ENCODE results near the gene TKT.
"Not testable (repeated sequence)": the region's sequence is repeated elsewhere in the genome, so short reads cannot be mapped to it uniquely, and the experiment has no call there.

Gene TKT

GRCh38 chr3:53255775-53256703 lies at the start of gene TKT:
Gene TKT (minus strand): TSS chr3:53256022. CDS start chr3:53255942, 80 bp downstream.
- peak; percentile 57 for DNase-seq (ENCODE audit: low read depth)

DNA sequence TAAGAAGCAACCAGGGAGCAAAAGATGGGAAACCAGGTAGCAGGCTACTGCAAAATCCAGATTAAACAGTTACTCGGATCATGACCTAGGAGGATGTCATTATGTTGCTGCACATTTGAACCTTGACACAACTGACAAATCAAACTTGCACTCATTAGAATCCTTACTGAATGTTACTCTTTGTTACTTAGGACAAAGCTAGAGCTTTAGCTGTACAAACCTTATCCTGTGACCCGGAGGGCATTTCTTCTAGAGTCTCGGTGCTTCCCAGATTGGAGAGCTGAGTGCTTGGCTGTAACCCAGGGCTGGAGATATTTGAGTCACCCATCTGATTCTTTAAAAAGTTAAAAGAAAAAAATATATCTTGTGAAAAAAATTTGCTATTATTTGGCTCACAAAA lies 48.1 kb upstream of the TKT start:
- no peak for DNase-seq (ENCODE audit: low read depth)

DNA sequence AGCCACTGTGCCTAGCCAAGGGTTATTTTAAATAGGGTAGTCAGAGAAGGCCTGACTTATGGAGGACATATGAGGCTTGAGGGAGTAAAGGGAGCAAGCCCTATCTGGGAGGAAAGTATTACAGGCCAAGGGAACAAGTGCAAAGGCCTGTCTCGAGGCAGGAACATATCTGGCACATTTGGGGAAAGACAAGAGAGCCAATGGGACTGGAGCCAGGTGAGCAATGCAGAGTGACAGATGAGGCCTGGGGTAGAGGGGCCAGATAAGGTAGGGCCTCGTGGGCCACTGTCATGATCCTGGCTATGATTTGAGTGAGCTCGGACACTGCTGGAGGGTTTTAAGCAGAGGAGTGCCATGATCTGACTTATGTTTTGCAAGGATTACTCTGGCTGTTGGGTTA lies 47.7 kb upstream of the TKT start:
- no peak for DNase-seq (ENCODE audit: low read depth)

- no peak for DNase-seq (ENCODE audit: low read depth)
Measured at GRCh38 chr3:53300826-53301225, 45.0 kb upstream of the TKT start.

GRCh38 chr3:53299611-53300023 lies 43.8 kb upstream of the TKT start:
- DNase-seq (ENCODE audit: low read depth), result not testable (repeated sequence)

- DNase-seq (ENCODE audit: low read depth), result no peak
Measured at GRCh38 chr3:53295410-53295809, 39.6 kb upstream of the TKT start.

- no peak for DNase-seq (ENCODE audit: low read depth)
Measured at GRCh38 chr3:53293867-53294266, 38.0 kb upstream of the TKT start.

GRCh38 chr3:53288214-53288613 lies 32.4 kb upstream of the TKT start:
- DNase-seq (ENCODE audit: low read depth), result no peak

- DNase-seq (ENCODE audit: low read depth), result no peak
Measured at GRCh38 chr3:53287131-53287629, 31.4 kb upstream of the TKT start.

- DNase-seq (ENCODE audit: low read depth), result no peak
Measured at GRCh38 chr3:53286727-53287126, 30.9 kb upstream of the TKT start.

DNA sequence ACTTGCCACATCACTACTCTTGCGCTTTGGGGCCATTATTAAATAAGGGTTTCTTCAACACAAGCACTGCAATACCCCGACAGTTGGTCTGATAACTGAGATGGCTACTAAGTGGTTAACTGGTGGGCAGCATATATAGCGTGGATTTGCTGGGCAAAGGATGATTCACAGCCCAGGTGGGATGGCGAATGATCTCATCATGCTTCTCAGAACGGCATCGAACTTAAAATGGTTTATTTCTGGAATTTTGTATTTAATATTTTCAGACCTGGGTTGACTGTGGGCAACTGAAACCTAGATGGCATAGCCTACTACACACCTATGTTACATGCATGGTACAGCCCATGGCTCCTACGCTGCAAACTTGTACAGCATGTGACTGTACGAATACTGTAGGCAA lies 26.8 kb upstream of the TKT start:
- DNase-seq (ENCODE audit: low read depth), result no peak

DNA sequence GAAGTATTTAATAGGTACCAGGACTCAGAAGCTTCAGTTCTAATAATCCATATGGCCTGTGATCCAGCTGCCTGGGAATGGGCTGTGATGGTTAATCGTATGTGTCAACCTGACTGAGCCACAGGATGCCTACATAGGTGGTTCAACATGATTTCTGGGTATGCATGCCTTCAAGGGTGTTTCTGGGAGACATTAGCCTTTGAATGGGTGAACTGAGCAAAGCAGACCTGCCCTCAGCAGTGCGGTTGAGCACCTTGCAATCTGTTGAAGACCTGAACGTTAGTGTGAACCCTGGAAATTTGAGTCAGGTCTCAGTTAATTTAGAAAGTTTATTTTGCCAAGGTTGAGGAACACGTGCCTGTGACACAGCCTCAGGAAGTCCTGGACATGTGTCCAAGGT lies 22.8 kb upstream of the TKT start:
- no peak for DNase-seq (ENCODE audit: low read depth)

- DNase-seq (ENCODE audit: low read depth), result no peak
Measured at GRCh38 chr3:53274938-53275605, 19.2 kb upstream of the TKT start.

GRCh38 chr3:53273146-53273670 lies 17.4 kb upstream of the TKT start:
- no peak for DNase-seq (ENCODE audit: low read depth)

GRCh38 chr3:53269888-53270880 lies 14.4 kb upstream of the TKT start:
- no peak for DNase-seq (ENCODE audit: low read depth)

- DNase-seq (ENCODE audit: low read depth), result not testable (repeated sequence)
Measured at GRCh38 chr3:53269193-53269592, 13.4 kb upstream of the TKT start.

GRCh38 chr3:53267766-53268165 lies 11.9 kb upstream of the TKT start:
- no peak for DNase-seq (ENCODE audit: low read depth)

DNA sequence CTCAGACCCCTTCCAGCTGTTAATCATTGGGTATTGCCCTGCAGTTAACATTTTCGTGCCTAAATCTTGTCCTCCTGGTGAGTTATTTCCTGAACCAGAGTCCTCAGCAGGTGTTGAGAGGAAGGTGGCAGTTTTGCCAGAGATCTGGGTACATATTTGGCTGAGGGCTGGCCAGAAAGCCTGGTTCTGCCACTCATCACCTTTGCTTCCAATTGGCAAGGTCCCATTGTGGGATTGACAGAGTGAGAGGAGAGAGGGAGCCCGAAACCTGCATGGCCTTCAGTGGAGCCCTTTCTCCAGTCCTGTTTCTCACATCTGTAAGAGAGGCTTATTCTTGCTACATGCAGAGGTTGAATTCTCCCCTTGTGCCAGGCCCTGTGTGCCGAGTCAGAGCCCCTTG lies 8.9 kb upstream of the TKT start:
- DNase-seq (ENCODE audit: low read depth), result no peak

DNA sequence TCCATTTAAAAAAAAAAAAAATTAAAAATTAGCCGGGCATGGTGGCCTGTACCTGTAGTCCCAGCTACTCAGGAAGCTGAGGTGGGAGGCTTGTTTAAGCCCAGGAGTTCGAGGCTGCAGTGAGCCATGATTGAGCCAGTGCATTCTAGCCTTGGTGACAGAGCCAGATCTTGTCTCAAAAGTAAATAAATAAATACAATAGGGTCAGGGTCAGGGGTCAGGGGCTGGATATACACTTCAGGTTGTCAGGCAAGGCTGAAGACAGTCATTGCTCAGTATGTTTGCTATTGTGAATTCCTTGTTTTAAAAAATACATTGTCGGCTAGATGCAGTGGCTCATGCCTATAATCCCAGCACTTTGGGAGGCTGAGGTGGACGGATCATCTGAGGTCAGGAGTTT lies 8.1 kb upstream of the TKT start:
- no peak for DNase-seq (ENCODE audit: low read depth)

DNA sequence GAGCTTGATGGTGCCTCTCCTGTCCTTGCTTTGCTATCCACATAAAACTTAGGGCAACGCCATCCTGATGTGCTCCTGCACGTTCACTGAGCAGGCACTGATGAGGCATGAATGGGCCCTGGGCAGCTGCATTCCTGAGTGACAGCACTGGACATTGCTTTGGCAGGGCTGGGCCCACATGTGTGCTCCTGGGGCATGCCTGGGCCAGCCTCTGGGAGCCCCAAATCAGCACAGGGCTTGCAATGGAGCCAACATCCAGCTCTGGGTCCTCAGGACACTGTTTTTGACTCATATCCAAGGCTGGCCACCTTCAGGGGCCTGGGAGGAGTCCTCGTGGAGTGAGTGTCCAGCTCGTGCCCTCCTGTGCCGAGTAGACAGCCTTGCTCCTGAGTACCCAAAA lies 5.9 kb upstream of the TKT start:
- no peak for DNase-seq (ENCODE audit: low read depth)

DNA sequence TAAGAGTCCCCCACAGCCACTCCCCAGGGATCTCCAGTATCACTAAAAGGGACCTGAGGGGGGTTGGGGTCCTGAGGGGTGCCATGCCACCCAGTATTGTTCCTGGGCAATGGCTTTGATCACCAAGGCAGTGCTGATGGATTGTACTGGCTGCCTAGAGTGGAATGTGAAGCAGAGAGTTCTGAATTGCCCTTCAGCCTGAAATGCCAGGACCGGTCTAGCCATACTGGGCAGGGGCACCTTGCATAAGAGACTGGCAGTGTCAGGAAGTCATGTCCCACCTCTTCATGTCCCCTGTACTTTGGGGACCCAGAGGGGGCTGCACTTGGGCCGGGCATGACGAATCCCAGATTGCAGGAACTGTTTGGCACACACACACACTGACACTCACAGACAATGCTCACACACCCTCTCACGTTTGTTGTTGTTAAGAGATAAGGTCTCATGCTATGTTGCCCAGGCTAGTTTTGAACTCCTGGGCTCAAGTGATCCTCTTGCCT lies 4.5 kb upstream of the TKT start:
- no peak for DNase-seq (ENCODE audit: low read depth)
